ENCODE measurements around the gene ATP8A1.

DNA sequence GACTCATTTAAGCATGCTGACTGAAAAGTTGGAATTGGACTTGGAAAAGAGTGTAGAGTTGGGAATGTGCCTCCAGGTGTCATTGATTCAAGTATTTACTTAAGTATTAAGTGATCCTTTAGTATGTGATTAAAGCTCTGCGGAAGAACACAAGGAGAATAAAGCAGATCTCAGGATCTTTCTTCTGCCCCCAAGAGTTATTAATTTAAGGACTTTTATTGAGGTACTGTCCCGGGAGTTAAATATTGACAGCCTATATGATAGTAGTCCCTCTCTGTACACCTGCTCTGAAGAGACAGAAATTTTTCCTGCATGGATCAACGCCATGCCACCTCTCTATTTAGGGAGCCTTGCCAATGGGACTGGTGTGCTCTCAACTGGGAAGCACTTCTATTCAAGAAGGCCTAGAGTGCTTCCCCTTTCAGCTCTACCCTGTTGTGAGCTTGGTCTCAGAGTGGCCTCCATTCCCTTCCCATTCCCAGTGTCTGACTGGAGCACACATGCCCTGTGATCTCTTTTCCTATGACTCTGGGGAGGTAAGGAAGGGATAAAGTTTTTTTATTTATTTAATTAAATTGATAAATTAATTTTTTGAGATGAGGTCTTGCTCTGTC, 183.7 kb downstream of the ATP8A1 start:
- TF ChIP-seq, protein P1, sequence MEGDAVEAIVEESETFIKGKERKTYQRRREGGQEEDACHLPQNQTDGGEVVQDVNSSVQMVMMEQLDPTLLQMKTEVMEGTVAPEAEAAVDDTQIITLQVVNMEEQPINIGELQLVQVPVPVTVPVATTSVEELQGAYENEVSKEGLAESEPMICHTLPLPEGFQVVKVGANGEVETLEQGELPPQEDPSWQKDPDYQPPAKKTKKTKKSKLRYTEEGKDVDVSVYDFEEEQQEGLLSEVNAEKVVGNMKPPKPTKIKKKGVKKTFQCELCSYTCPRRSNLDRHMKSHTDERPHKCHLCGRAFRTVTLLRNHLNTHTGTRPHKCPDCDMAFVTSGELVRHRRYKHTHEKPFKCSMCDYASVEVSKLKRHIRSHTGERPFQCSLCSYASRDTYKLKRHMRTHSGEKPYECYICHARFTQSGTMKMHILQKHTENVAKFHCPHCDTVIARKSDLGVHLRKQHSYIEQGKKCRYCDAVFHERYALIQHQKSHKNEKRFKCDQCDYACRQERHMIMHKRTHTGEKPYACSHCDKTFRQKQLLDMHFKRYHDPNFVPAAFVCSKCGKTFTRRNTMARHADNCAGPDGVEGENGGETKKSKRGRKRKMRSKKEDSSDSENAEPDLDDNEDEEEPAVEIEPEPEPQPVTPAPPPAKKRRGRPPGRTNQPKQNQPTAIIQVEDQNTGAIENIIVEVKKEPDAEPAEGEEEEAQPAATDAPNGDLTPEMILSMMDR (conservative IDR thresholded peaks at IDR 0.05; ENCODE audit: low read length) = no peak
- TF ChIP-seq EZH2phosphoT487 (IDR thresholded peaks at IDR 0.05; ENCODE audit: borderline replicate concordance, low read depth, low read length) = no peak
